H1 (cell line): ENCODE data around the gene C15orf40. TPM values are rescaled to one million over a fixed set of nuclear protein-coding genes. Genes with fewer than 3 reads are reported as not detected.

ENCODE experiments used
- CTCF ChIA-PET: fragments of 300-600 bp; sonication (Branson Sonifier 250); formaldehyde crosslinking; loops from one replicate; lab custom pipeline; 2021; ENCODE audit not compliant: partially characterized antibody; lab: Charles Lee
- POLR2A ChIA-PET: fragments of 300-600 bp; sonication (Branson Sonifier 250); formaldehyde crosslinking; loops from one replicate; lab custom pipeline; 2021; ENCODE audit warnings: inconsistent platforms; ENCODE audit not compliant: partially characterized antibody; lab: Charles Lee
- DNase-seq, 2 experiments: peaks; one replicate each; pipeline versions ENCODE4 v3.0.0 to v3.0.0-alpha.2; 2010 to 2022; ENCODE audit warnings: low spot score in 2 of 2, low read depth in 1 of 2, mixed read lengths in 1 of 2
- FAIRE-seq: peaks from 2 replicates; lab custom pipeline; 2011; peaks lifted over from hg19 to GRCh38; lab: Jason Lieb, UNC
- H2AFZ ChIP-seq: 2 replicates; pipeline ENCODE4 v1.8.1; 2012; ENCODE audit warnings: low read length, inconsistent platforms
- H2AK5ac ChIP-seq: 2 replicates; pipeline ENCODE4 v1.6.1; 2013; ENCODE audit warnings: low read depth, low read length
- H2BK120ac ChIP-seq: replicated peaks from 2 replicates; pipeline ENCODE3; 2013; ENCODE audit warnings: low read depth, low read length, inconsistent platforms
- H2BK12ac ChIP-seq: 2 replicates; pipeline ENCODE4 v1.6.1; 2013; ENCODE audit warnings: low read depth, low read length
- H2BK15ac ChIP-seq: 2 replicates; pipeline ENCODE4 v1.6.1; 2013; ENCODE audit warnings: low read length
- H2BK20ac ChIP-seq: 2 replicates; pipeline ENCODE4 v1.6.1; 2013; ENCODE audit warnings: low read length
- H2BK5ac ChIP-seq: 2 replicates; pipeline ENCODE4 v1.6.1; 2013; ENCODE audit warnings: low read depth, low read length
- H3K14ac ChIP-seq: 2 replicates; pipeline ENCODE4 v1.6.1; 2013; ENCODE audit warnings: inconsistent platforms; ENCODE audit not compliant: insufficient read length
- H3K18ac ChIP-seq: 2 replicates; pipeline ENCODE4 v1.6.1; 2013; ENCODE audit warnings: low read length; ENCODE audit errors: extremely low read depth
- H3K23ac ChIP-seq: 2 replicates; pipeline ENCODE4 v1.6.1; 2013; ENCODE audit warnings: inconsistent platforms; ENCODE audit not compliant: insufficient read length
- H3K23me2 ChIP-seq: 2 replicates; pipeline ENCODE4 v1.6.1; 2013; ENCODE audit warnings: low read depth, low read length
- H3K27ac ChIP-seq: 2 replicates; pipeline ENCODE4 v1.6.1; 2011; ENCODE audit warnings: low read depth, low read length, inconsistent platforms
- H3K27me3 ChIP-seq, 4 experiments: replicated peaks in 1 of 4; 1 replicate in 1 of 4; 2 replicates in 3 of 4; pipeline versions ENCODE4 v1.6.1 to v1.8.1; 2011 to 2013; ENCODE audit warnings: low read length in 3 of 4, mild to moderate bottlenecking in 3 of 4, inconsistent platforms in 2 of 4, mixed read lengths in 2 of 4, moderate library complexity in 1 of 4; ENCODE audit not compliant: control insufficient read depth in 3 of 4, insufficient read depth in 3 of 4; ENCODE audit errors: extremely low read depth in 1 of 4
- H3K36me3 ChIP-seq, 4 experiments: 2 replicates each; pipeline versions ENCODE4 v1.6.1 to v1.8.1; 2011 to 2013; ENCODE audit warnings: mild to moderate bottlenecking in 4 of 4, low read length in 3 of 4, moderate library complexity in 2 of 4, control low read depth in 1 of 4, inconsistent platforms in 1 of 4; ENCODE audit not compliant: insufficient read depth in 4 of 4, control insufficient read depth in 2 of 4
- H3K4ac ChIP-seq: replicated peaks from 2 replicates; pipeline ENCODE3; 2013; ENCODE audit warnings: low read length, low read depth, mixed read lengths, inconsistent platforms; ENCODE audit not compliant: insufficient read length
- H3K4me1 ChIP-seq, 4 experiments: replicated peaks in 1 of 4; 1 replicate in 1 of 4; 2 replicates in 3 of 4; pipeline versions ENCODE4 v1.6.1 to v1.8.1; 2011 to 2013; ENCODE audit warnings: low read length in 3 of 4, inconsistent platforms in 2 of 4, mixed read lengths in 1 of 4; ENCODE audit not compliant: insufficient read depth in 4 of 4, control insufficient read depth in 3 of 4
- H3K4me2 ChIP-seq, 2 experiments: 2 replicates each; pipeline versions ENCODE4 v1.6.1 to v1.8.1; 2011 to 2013; ENCODE audit warnings: low read depth in 2 of 2, low read length in 2 of 2, control low read depth in 1 of 2, inconsistent platforms in 1 of 2, mild to moderate bottlenecking in 1 of 2; ENCODE audit not compliant: insufficient read depth in 1 of 2
- H3K4me3 ChIP-seq, 4 experiments: fragments of 200-600, 300-600 bp in 1 of 4; sonication (generic), shearing (Covaris generic), sonication (Bioruptor Twin) in 1 of 4; 2 replicates each; pipeline versions ENCODE4 v1.5.1 to v1.8.1; 2011 to 2016; ENCODE audit warnings: low read length in 4 of 4, low read depth in 3 of 4, control low read depth in 2 of 4, inconsistent platforms in 2 of 4, mild to moderate bottlenecking in 2 of 4, mixed read lengths in 1 of 4, moderate library complexity in 1 of 4; ENCODE audit not compliant: insufficient read depth in 2 of 4; ENCODE audit errors: extremely low read depth in 1 of 4
- H3K56ac ChIP-seq: replicated peaks from 2 replicates; pipeline ENCODE3; 2013; ENCODE audit warnings: low read depth, mild to moderate bottlenecking, mixed read lengths, low read length, inconsistent platforms; ENCODE audit not compliant: insufficient read length
- H3K79me1 ChIP-seq: 2 replicates; pipeline ENCODE4 v1.6.1; 2013; ENCODE audit warnings: low read depth, low read length, control low read depth
- H3K79me2 ChIP-seq, 2 experiments: 2 replicates each; pipeline versions ENCODE4 v1.6.1 to v1.8.1; 2012 to 2013; ENCODE audit warnings: low read length in 2 of 2, mild to moderate bottlenecking in 2 of 2, inconsistent platforms in 1 of 2; ENCODE audit not compliant: insufficient read depth in 2 of 2, control insufficient read depth in 1 of 2
- H3K9ac ChIP-seq, 4 experiments: replicated peaks in 1 of 4; 1 replicate in 1 of 4; 2 replicates in 3 of 4; pipeline versions ENCODE4 v1.6.1 to v1.8.1; 2011 to 2013; ENCODE audit warnings: low read depth in 3 of 4, low read length in 3 of 4, control low read depth in 2 of 4, mild to moderate bottlenecking in 2 of 4, moderate library complexity in 2 of 4, inconsistent platforms in 1 of 4; ENCODE audit errors: extremely low read depth in 1 of 4
- H3K9me3 ChIP-seq, 2 experiments: 2 replicates each; pipeline versions ENCODE4 v1.6.1 to v1.8.1; 2012 to 2013; ENCODE audit warnings: mild to moderate bottlenecking in 2 of 2, moderate library complexity in 2 of 2, control low read depth in 1 of 2, inconsistent platforms in 1 of 2, low read depth in 1 of 2, low read length in 1 of 2, mixed read lengths in 1 of 2; ENCODE audit not compliant: insufficient read depth in 2 of 2
- H4K20me1 ChIP-seq, 2 experiments: replicated peaks in 1 of 2; 2 replicates each; pipeline versions ENCODE3 to v1.8.1; 2011 to 2013; ENCODE audit warnings: inconsistent platforms in 2 of 2, low read length in 2 of 2, mild to moderate bottlenecking in 1 of 2; ENCODE audit not compliant: insufficient read depth in 2 of 2, control insufficient read depth in 1 of 2
- H4K5ac ChIP-seq: 2 replicates; pipeline ENCODE4 v1.6.1; 2013; ENCODE audit warnings: low read length, low read depth, mixed read lengths, inconsistent platforms; ENCODE audit not compliant: insufficient read length
- H4K8ac ChIP-seq: 2 replicates; pipeline ENCODE4 v1.8.0; 2013; ENCODE audit warnings: mild to moderate bottlenecking, moderate library complexity, low read length, inconsistent platforms; ENCODE audit not compliant: insufficient read depth; ENCODE audit errors: extremely low read depth
- H4K91ac ChIP-seq: replicated peaks from 2 replicates; pipeline ENCODE3; 2013; ENCODE audit warnings: low read length, mixed read lengths, inconsistent platforms; ENCODE audit not compliant: insufficient read length
- ASH2L ChIP-seq: fragments of 200-600, 300-600 bp; sonication (generic); IDR thresholded peaks from one replicate; pipeline ENCODE4 v1.7.1; 2017; ENCODE audit warnings: low read length
- CEBPB ChIP-seq: IDR thresholded peaks from 2 replicates; pipeline ENCODE4 v1.6.1; 2012; ENCODE audit warnings: low read depth, low read length
- CHD2 ChIP-seq: IDR thresholded peaks from 2 replicates; pipeline ENCODE4 v1.6.1; 2012; ENCODE audit warnings: low read length, improper control_type of control experiment
- EZH2 ChIP-seq: fragments of 200-600 bp; sonication (generic); IDR thresholded peaks from 2 replicates; pipeline ENCODE4 v1.7.1; 2012; ENCODE audit warnings: low read depth, mild to moderate bottlenecking, moderate library complexity, low read length, inconsistent platforms; ENCODE audit not compliant: severe bottlenecking
- KDM4A ChIP-seq: IDR thresholded peaks from one replicate; pipeline ENCODE4 v1.7.1; 2012; ENCODE audit warnings: low read depth, mild to moderate bottlenecking, moderate library complexity, low read length, inconsistent platforms; ENCODE audit not compliant: severe bottlenecking
- MAFK ChIP-seq: IDR thresholded peaks from 2 replicates; pipeline ENCODE4 v1.6.1; 2012; ENCODE audit warnings: low read depth, mild to moderate bottlenecking, improper control_type of control experiment, low read length
- NRF1 ChIP-seq: IDR thresholded peaks from 2 replicates; pipeline ENCODE4 v1.6.1; 2011; ENCODE audit warnings: mild to moderate bottlenecking, low read depth, low read length, improper control_type of control experiment
- PHF8 ChIP-seq: fragments of 200-600 bp; sonication (generic); conservative IDR thresholded peaks from 2 replicates; pipeline ENCODE4 v1.7.1; 2012; ENCODE audit warnings: low read depth, mild to moderate bottlenecking, inconsistent platforms, low read length, moderate library complexity
- SIX5 ChIP-seq: IDR thresholded peaks from 2 replicates; pipeline ENCODE4 v1.6.1; 2011; ENCODE audit warnings: mild to moderate bottlenecking, low read depth, low read length
- TAF1 ChIP-seq: IDR thresholded peaks from 2 replicates; pipeline ENCODE4 v1.6.1; 2011; ENCODE audit warnings: mild to moderate bottlenecking, low read depth, low read length
- WGBS, 2 experiments: shearing (Covaris generic) in 1 of 2; methylation state at CpG; one replicate each; pipeline versions ENCODE4 v1.1.6 to v1.1.7; 2013 to 2015; ENCODE audit warnings: low lambda C conversion rate in 2 of 2, mixed read lengths in 2 of 2, inconsistent platforms in 1 of 2, low coverage in 1 of 2, missing lambda C conversion rate in 1 of 2; ENCODE audit not compliant: insufficient replicate concordance in 2 of 2, insufficient coverage in 1 of 2, insufficient read length in 1 of 2; ENCODE audit errors: extremely low coverage in 1 of 2, missing lambda C conversion rate in 1 of 2; 5-methylcytosine and 5-hydroxymethylcytosine counted together
- polyA plus RNA-seq, 7 experiments: library from polyadenylated mRNA; depleted of rRNA in 3 of 7; stranded (reverse) in 5 of 7; unstranded in 2 of 7; fragments of >200 nt in 5 of 7; fragments of 200-250 nt in 2 of 7; gene quantifications; 1 replicate in 5 of 7; 2 replicates in 1 of 7; 4 replicates in 1 of 7; pipeline versions ENCODE4 v1.2.1 to v1.2.3, GENCODE V29; 2011 to 2013; ENCODE audit warnings: missing spikeins in 2 of 7, mixed read lengths in 2 of 7
- total RNA-seq: library from RNA; stranded (reverse); fragmentation: NEBNext Ultra II Directional; extraction: Animal tissue kit (Norgen Biotek cat#: 25700); gene quantifications from 2 replicates; pipeline ENCODE4 v1.2.1, GENCODE V29; 2021
- TF ChIP-seq, protein P1 (sequence below): IDR thresholded peaks from 2 replicates; pipeline ENCODE4 v1.6.1; 2012; ENCODE audit warnings: low read length, inconsistent platforms

Gene C15orf40
- total and polyA plus RNA-seq, 2 of the 8 experiments (the other 6 are each of a cell fraction or from before 2014, with no cell fraction given), result 10.7 TPM

DNA sequence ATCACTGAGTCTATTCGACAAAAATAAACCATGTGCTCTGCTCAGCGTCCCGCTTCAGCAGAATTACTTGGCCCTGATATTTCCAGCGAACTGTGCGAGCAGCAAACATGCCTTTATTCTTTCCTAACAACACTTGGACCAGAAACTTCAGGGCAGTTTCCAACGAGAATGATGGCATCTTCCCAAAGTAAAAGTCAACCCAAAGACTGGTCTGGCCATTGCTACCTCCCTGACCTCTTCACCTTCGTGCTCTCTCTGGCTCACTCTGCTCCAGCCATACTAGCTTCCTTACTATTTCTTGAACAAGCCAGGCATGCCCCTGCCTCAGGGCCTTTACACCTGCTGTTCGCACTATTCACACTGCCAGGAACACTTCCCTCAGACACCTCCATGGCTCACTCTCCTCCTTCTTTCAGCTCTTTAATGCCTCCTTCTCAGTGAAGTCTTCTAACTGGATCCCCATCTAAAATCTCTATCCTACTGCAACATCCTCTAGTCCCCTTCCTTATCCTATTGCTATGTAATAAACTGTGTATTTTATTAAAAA lies 65.2 kb downstream of the C15orf40 start:
- H4K91ac ChIP-seq, result no peak overlapping the region
- TF ChIP-seq NRF1 (no peak), SIX5 (no peak), CEBPB (no peak), MAFK (no peak), EZH2 (no peak), PHF8 (no peak), ASH2L (no peak), CHD2 (no peak), TAF1 (no peak), KDM4A (no peak)
- TF ChIP-seq, protein P1, sequence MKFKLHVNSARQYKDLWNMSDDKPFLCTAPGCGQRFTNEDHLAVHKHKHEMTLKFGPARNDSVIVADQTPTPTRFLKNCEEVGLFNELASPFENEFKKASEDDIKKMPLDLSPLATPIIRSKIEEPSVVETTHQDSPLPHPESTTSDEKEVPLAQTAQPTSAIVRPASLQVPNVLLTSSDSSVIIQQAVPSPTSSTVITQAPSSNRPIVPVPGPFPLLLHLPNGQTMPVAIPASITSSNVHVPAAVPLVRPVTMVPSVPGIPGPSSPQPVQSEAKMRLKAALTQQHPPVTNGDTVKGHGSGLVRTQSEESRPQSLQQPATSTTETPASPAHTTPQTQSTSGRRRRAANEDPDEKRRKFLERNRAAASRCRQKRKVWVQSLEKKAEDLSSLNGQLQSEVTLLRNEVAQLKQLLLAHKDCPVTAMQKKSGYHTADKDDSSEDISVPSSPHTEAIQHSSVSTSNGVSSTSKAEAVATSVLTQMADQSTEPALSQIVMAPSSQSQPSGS, result no peak
- TF ChIP-seq, all 59 proteins: peak for 0
- H3K56ac ChIP-seq, result no peak overlapping the region
- H2BK12ac ChIP-seq, result no peak overlapping the region
- no peak overlapping the region for H2BK120ac ChIP-seq
- ChIA-PET POLR2A (no interaction called here), CTCF (interaction anchor here (0.8 to 2.4 kb wide), 4 partner anchors 11 to 97 kb away, joined by 3 to 7 read pairs (median 4); no protein-coding TSS in a partner anchor)
- no peak overlapping the region for H2BK20ac ChIP-seq
- no peak overlapping the region for H3K23ac ChIP-seq
- no peak overlapping the region for H3K18ac ChIP-seq
- no peak for FAIRE-seq
- H3K27ac ChIP-seq, result no peak overlapping the region
- H4K20me1 ChIP-seq, result peaks cover 0 to 2% of the 10 kb centered on the region in 2 experiments
- H4K5ac ChIP-seq, result no peak overlapping the region
- no peaks in the 10 kb centered on the region for H3K23me2 ChIP-seq
- no peak overlapping the region for H4K8ac ChIP-seq
- no peak overlapping the region for H3K4ac ChIP-seq
- no peak overlapping the region for H3K14ac ChIP-seq
- H2BK15ac ChIP-seq, result no peak overlapping the region
- no peak overlapping the region for H2BK5ac ChIP-seq
- H3K9ac ChIP-seq, result no peak overlapping the region
- 89% methylated on average over 8 of the region's 8 CpGs; no CpG with 5 or more reads in 1 of the 2 experiments for WGBS, 2 experiments
- DNase-seq, result no peak
- H2AFZ ChIP-seq, result no peak overlapping the region
- peaks cover 0 to 3% (median 3%) of the 10 kb centered on the region in 4 experiments; a peak in 4 of 7 replicates for H3K27me3 ChIP-seq
- no peaks in the 10 kb centered on the region for H3K4me1 ChIP-seq
- no peaks in the 10 kb centered on the region for H3K36me3 ChIP-seq
- no peak overlapping the region for H2AK5ac ChIP-seq
- H3K79me2 ChIP-seq, result no peaks in the 10 kb centered on the region
- H3K4me3 ChIP-seq, result no peak overlapping the region
- no peaks in the 10 kb centered on the region for H3K9me3 ChIP-seq
- H3K79me1 ChIP-seq, result no peaks in the 10 kb centered on the region
- H3K4me2 ChIP-seq, result no peak overlapping the region
